Measurements from ENCODE around the gene NCOR2. TPM values are rescaled to one million over a fixed set of nuclear protein-coding genes. Genes with fewer than 3 reads are reported as not detected.

Gene NCOR2
- total and polyA plus RNA-seq, 10 of the 15 experiments (the other 5 are each of a cell fraction or from before 2014, with no cell fraction given) = 0.43 to 179 (median 14.9) TPM

GRCh38 chr12:124548854-124549378 is 18.5 kb downstream of the NCOR2 start:
- intact Hi-C loops (cut with micrococcal nuclease; ENCODE audit: unreplicated experiment) = loop anchor here (5.0 kb wide), 3 partner anchors 57 to 218 kb away; no protein-coding TSS in a partner anchor
- no peak for ATAC-seq

DNA sequence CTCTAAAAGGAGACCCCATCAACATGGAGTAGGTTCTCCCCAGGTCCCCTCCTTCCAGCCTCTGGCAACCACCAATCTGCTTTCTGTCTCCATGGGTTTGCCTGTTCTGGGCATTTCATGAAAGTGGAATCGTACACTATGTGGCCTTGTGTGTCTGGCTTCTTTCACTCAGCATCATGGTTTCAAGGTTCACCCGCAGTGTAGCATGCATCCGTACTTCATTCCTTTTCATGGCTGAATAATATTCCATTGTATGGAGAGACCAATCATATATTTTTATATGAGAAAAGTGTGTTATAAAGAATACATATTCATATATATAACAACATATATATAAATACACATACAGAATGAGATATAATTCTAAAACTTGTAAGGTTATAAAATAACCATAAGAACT is 19.8 kb downstream of the NCOR2 start:
- ChIA-PET POLR2A (interaction anchor here (1.0 kb wide), 1 partner anchor 13 kb away, joined by 3 read pairs; no protein-coding TSS in a partner anchor), CTCF (interaction anchor here (0.6 to 0.8 kb wide), 3 partner anchors 22 to 52 kb away, joined by 3 to 4 read pairs (median 3); no protein-coding TSS in a partner anchor), SMC1A (ENCODE audit: uncharacterized antibody, unreplicated experiment) (no interaction called here), RAD21 (ENCODE audit: unreplicated experiment) (no interaction called here)
- intact Hi-C loops (cut with micrococcal nuclease; ENCODE audit: unreplicated experiment) (loop anchor here (5.0 kb wide), 3 partner anchors 55 to 220 kb away; no protein-coding TSS in a partner anchor), in situ Hi-C loops (cut with MboI) (no loop called here)
- BruUV-seq (replicated peaks) = no TSS peak
- DNase-seq (ENCODE audit: low read depth, low spot score) (no peak), ATAC-seq (no peak), FAIRE-seq (no peak)
- peaks cover 93% of the 10 kb centered on the region for H3K79me2 ChIP-seq (ENCODE audit: control insufficient read depth, insufficient read depth, low read length)
- H3K27ac ChIP-seq (ENCODE audit: control insufficient read depth, insufficient read depth) = no peak overlapping the region; the same call in 1 of the 2 replicates
- H3K4me1 ChIP-seq (ENCODE audit: control insufficient read depth, insufficient read depth, low read length) = peaks cover 89% of the 10 kb centered on the region
- no peak overlapping the region for H3K4me3 ChIP-seq
- no peaks in the 10 kb centered on the region for H3K27me3 ChIP-seq (replicated peaks in 1 of 2; ENCODE audit: control insufficient read depth in 2 of 2, insufficient read depth in 2 of 2, low read length in 1 of 2)
- peaks cover 7 to 8% of the 10 kb centered on the region in 2 experiments; a peak in 3 of 4 replicates for H3K36me3 ChIP-seq (ENCODE audit: control insufficient read depth in 2 of 2, insufficient read depth in 2 of 2, low read length in 1 of 2)
- H3K9me3 ChIP-seq (replicated peaks; ENCODE audit: control insufficient read depth, insufficient read depth, low read length) = no peaks in the 10 kb centered on the region
- no peaks in the 10 kb centered on the region; the same call in 1 of the 2 replicates for H4K20me1 ChIP-seq (ENCODE audit: control insufficient read depth, insufficient read depth)
- H3K4me2 ChIP-seq (ENCODE audit: control insufficient read depth, insufficient read depth) = no peak overlapping the region
- H3K9ac ChIP-seq (ENCODE audit: control insufficient read depth, insufficient read depth, low read length) = no peak overlapping the region
- H2AFZ ChIP-seq (ENCODE audit: control insufficient read depth, low read depth, low read length) = no peak overlapping the region
- 100% methylated on average over 3 of the region's 3 CpGs for WGBS (ENCODE audit: insufficient coverage, insufficient replicate concordance, low lambda C conversion rate, missing lambda C conversion rate)
- TF ChIP-seq SKIL (IDR thresholded peaks at IDR 0.05; ENCODE audit: low read depth, poor library complexity, severe bottlenecking) (no peak), FOS (IDR thresholded peaks at IDR 0.05; ENCODE audit: borderline replicate concordance, extremely low read depth, insufficient read length) (no peak), PAX5 (IDR thresholded peaks at IDR 0.05; ENCODE audit: borderline replicate concordance, low read depth, low read length) (no peak), SMAD1 (IDR thresholded peaks at IDR 0.05; ENCODE audit: low read depth, partially characterized antibody) (no peak)
- TF ChIP-seq, protein P1, sequence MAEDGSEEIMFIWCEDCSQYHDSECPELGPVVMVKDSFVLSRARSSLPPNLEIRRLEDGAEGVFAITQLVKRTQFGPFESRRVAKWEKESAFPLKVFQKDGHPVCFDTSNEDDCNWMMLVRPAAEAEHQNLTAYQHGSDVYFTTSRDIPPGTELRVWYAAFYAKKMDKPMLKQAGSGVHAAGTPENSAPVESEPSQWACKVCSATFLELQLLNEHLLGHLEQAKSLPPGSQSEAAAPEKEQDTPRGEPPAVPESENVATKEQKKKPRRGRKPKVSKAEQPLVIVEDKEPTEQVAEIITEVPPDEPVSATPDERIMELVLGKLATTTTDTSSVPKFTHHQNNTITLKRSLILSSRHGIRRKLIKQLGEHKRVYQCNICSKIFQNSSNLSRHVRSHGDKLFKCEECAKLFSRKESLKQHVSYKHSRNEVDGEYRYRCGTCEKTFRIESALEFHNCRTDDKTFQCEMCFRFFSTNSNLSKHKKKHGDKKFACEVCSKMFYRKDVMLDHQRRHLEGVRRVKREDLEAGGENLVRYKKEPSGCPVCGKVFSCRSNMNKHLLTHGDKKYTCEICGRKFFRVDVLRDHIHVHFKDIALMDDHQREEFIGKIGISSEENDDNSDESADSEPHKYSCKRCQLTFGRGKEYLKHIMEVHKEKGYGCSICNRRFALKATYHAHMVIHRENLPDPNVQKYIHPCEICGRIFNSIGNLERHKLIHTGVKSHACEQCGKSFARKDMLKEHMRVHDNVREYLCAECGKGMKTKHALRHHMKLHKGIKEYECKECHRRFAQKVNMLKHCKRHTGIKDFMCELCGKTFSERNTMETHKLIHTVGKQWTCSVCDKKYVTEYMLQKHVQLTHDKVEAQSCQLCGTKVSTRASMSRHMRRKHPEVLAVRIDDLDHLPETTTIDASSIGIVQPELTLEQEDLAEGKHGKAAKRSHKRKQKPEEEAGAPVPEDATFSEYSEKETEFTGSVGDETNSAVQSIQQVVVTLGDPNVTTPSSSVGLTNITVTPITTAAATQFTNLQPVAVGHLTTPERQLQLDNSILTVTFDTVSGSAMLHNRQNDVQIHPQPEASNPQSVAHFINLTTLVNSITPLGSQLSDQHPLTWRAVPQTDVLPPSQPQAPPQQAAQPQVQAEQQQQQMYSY (CRISPR knock-in tag; IDR thresholded peaks at IDR 0.05) = no peak
- TF ChIP-seq, protein P2, sequence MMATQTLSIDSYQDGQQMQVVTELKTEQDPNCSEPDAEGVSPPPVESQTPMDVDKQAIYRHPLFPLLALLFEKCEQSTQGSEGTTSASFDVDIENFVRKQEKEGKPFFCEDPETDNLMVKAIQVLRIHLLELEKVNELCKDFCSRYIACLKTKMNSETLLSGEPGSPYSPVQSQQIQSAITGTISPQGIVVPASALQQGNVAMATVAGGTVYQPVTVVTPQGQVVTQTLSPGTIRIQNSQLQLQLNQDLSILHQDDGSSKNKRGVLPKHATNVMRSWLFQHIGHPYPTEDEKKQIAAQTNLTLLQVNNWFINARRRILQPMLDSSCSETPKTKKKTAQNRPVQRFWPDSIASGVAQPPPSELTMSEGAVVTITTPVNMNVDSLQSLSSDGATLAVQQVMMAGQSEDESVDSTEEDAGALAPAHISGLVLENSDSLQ (IDR thresholded peaks at IDR 0.05) = no peak

More at GRCh38 chr12:124548854-124549378, 18.5 kb downstream of the NCOR2 start:
- DNase-seq (ENCODE audit: low read depth, low spot score) (no peak), FAIRE-seq (no peak)
- in situ Hi-C loops (cut with MboI) = no loop called here
- Histone ChIP-seq H4K20me1 (ENCODE audit: control insufficient read depth, insufficient read depth) (no peaks in the 10 kb centered on the region; the same call in 1 of the 2 replicates), H3K9me3 (replicated peaks; ENCODE audit: control insufficient read depth, insufficient read depth, low read length) (no peaks in the 10 kb centered on the region), H2AFZ (ENCODE audit: control insufficient read depth, low read depth, low read length) (no peak overlapping the region), H3K27me3 (replicated peaks in 1 of 2; ENCODE audit: control insufficient read depth in 2 of 2, insufficient read depth in 2 of 2, low read length in 1 of 2) (no peaks in the 10 kb centered on the region), H3K9ac (ENCODE audit: control insufficient read depth, insufficient read depth, low read length) (no peak overlapping the region), H3K4me2 (ENCODE audit: control insufficient read depth, insufficient read depth) (peak overlapping the region; percentile 35; the same call in 1 of the 2 replicates), H3K27ac (ENCODE audit: control insufficient read depth, insufficient read depth) (no peak overlapping the region), H3K79me2 (ENCODE audit: control insufficient read depth, insufficient read depth, low read length) (peaks cover 94% of the 10 kb centered on the region), H3K4me1 (ENCODE audit: control insufficient read depth, insufficient read depth, low read length) (peaks cover 89% of the 10 kb centered on the region), H3K4me3 (no peak overlapping the region), H3K36me3 (ENCODE audit: control insufficient read depth in 2 of 2, insufficient read depth in 2 of 2, low read length in 1 of 2) (peaks cover 7 to 8% of the 10 kb centered on the region in 2 experiments; a peak in 3 of 4 replicates)
- ChIA-PET SMC1A (ENCODE audit: uncharacterized antibody, unreplicated experiment) (no interaction called here), RAD21 (ENCODE audit: unreplicated experiment) (interaction anchor here (0.7 kb wide), 1 partner anchor 14 kb away, joined by 4 read pairs; no protein-coding TSS in a partner anchor), CTCF (no interaction called here), POLR2A (no interaction called here)
- TF ChIP-seq ZNF384 (IDR thresholded peaks at IDR 0.05; ENCODE audit: borderline replicate concordance, low read depth, low read length) (no peak), SPI1 (IDR thresholded peaks at IDR 0.05; ENCODE audit: borderline replicate concordance, insufficient read depth, low read depth, low read length) (peak; percentile 34; the same call in 1 of the 2 replicates), ASH2L (IDR thresholded peaks at IDR 0.05; ENCODE audit: borderline replicate concordance, low read depth) (no peak)
- no TSS peak for BruUV-seq (replicated peaks)
- WGBS (ENCODE audit: insufficient coverage, insufficient replicate concordance, low lambda C conversion rate, missing lambda C conversion rate) = 74% methylated on average over 24 of the region's 24 CpGs
